Epithelial cell of esophagus (primary cell): ENCODE data around the gene LRRC59.

ENCODE experiments used
- DNase-seq: peaks from one replicate; pipeline ENCODE4 v3.0.0; 2010; ENCODE audit warnings: low read depth
- H3K4me3 ChIP-seq: 2 replicates; pipeline ENCODE4 v1.5.1; 2011; ENCODE audit warnings: mild to moderate bottlenecking, low read length, control low read depth
- CTCF ChIP-seq: IDR thresholded peaks from 2 replicates; pipeline ENCODE4 v1.5.1; 2011; ENCODE audit warnings: low read depth, mild to moderate bottlenecking, low read length, control low read depth, inconsistent platforms; ENCODE audit not compliant: insufficient read depth; ENCODE audit errors: missing control alignments

Gene LRRC59

GRCh38 chr17:50354776-50355175, 42.5 kb downstream of the LRRC59 start:
- TF ChIP-seq CTCF = no peak
- no peak overlapping the region for H3K4me3 ChIP-seq
- DNase-seq = no peak

- no peak for DNase-seq
- no peak overlapping the region for H3K4me3 ChIP-seq
- no peak for TF ChIP-seq CTCF
Measured at GRCh38 chr17:50354198-50354597, 43.1 kb downstream of the LRRC59 start.

GRCh38 chr17:50353600-50354195, 43.6 kb downstream of the LRRC59 start:
- TF ChIP-seq CTCF = no peak
- DNase-seq = no peak
- H3K4me3 ChIP-seq = no peak overlapping the region

- H3K4me3 ChIP-seq = no peak overlapping the region
- TF ChIP-seq CTCF = no peak
- no peak for DNase-seq
Measured at GRCh38 chr17:50352693-50353599, 44.4 kb downstream of the LRRC59 start.

GRCh38 chr17:50352072-50352692, 45.1 kb downstream of the LRRC59 start:
- no peak for DNase-seq
- no peak overlapping the region for H3K4me3 ChIP-seq
- no peak for TF ChIP-seq CTCF

- DNase-seq = no peak
- TF ChIP-seq CTCF = no peak
- no peak overlapping the region for H3K4me3 ChIP-seq
Measured at GRCh38 chr17:50350733-50351132, 46.6 kb downstream of the LRRC59 start.
